ENCODE results near the gene AZGP1.
"Not testable (repeated sequence)": the region's sequence is repeated elsewhere in the genome, so short reads cannot be mapped to it uniquely, and the experiment has no call there.

AZGP1 gene

GRCh38 chr7:99996755-99997544, 21.1 kb upstream of the AZGP1 start:
- DNase-seq: no peak

DNA sequence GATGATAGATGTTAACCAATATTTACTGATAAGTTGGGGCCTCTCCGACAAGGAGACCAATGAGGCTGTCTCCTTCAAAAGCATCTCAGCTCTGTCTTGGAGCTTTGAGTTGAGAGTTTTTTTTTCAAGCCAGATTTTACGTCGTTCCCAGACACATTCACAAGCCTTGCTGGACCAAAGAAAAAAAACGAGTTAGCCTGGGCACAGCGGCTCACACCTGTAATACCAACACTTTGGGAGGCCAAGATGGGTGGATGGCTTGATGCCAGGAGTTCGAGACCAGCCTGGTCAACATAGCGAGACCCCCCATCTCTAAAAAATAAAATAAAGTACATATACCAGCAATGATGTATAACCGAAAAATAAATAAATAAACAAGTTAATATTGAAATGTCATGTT, 19.0 kb upstream of the AZGP1 start:
- DNase-seq: no peak

DNA sequence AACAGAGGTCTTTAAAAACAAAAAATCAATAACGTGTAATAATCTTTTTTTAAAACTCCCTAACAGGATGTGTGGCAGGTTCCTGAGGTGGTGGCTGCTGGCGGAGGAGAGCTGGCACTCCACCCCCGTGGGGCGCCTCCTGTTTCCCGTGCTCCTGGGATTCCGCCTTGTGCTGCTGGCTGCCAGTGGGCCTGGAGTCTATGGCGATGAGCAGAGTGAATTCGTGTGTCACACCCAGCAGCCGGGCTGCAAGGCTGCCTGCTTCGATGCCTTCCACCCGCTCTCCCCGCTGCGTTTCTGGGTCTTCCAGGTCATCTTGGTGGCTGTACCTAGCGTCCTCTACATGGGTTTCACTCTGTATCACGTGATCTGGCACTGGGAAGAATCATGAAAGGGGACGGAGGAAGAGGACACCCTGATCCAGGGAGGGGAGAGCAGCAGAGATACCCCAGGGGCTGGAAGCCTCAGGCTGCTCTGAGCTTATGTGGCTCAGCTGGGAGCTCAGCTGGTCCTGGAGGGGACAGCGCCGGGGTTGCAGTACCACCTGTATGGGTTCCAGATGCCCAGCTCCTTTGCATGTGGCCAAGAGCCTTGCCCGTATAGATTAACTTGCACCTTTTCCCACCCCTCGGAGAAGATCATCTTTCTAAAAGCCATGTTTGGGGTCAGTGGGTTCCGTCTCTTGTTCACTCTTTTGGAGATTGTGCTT, 16.7 kb upstream of the AZGP1 start:
- no peak for DNase-seq

DNA sequence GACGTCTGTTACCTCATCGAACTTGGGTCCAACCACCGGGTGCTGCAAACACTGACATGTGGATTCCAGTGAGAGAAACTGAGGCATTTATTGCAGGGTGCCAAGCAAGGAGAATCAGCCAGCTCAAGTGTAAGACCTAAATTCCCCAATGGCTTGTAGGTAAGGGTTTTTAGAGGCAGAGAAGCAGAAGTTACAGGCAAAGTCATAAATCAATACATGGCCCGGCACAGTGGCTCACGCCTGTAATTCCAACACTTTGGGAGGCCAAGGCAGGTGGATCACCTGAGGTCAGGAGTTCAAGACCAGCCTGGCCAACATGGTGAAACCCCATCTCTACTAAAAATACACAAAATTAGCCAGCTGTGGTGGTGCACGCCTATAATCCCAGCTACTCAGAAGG, 15.7 kb upstream of the AZGP1 start:
- DNase-seq: not testable (repeated sequence)

GRCh38 chr7:99990460-99990852, 14.6 kb upstream of the AZGP1 start:
- no peak for DNase-seq

DNA sequence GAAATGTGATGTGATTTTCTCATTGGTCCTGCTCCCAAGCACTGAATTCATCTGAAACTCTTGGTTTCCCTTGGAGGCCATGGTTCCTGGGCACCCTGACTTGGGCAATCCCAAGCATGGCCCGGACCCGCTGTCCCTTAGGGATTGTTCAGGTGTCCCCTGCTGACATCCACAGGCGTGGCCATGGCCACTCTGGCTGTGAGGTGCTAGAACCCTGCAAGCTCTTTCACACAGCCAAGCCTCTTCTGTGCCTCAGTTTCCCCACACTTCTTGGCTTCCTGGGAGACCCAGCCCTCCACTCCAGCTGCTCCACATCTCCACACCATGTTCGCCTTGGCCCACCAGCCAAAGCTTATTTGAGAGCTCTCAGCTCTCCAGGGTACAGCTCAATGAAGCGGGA, 12.0 kb upstream of the AZGP1 start:
- DNase-seq: no peak

- not testable (repeated sequence) for DNase-seq
Observed at GRCh38 chr7:99987306-99987705, 11.5 kb upstream of the AZGP1 start.

GRCh38 chr7:99984593-99984992, 8.8 kb upstream of the AZGP1 start:
- DNase-seq: no peak

DNA sequence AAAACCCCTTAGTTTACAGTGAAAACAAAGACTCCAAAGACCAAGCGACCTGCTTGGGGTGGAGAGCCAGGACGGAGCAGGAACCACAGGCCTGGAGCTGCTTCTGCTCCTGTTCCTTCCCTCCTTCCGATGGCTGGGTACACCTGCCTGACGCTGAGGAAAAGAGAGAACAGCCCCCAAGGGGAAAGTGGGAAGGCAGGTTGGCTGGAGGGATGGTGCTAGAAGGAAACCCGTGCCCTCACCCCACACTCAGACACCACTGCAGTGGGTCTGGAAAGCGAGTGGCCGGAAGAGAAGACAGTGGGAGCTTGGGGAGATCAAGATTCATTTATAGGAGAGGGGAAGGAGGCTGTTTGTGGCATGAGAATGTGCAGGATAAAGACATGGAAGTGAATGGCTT, 5.2 kb upstream of the AZGP1 start:
- DNase-seq: not testable (repeated sequence)

DNA sequence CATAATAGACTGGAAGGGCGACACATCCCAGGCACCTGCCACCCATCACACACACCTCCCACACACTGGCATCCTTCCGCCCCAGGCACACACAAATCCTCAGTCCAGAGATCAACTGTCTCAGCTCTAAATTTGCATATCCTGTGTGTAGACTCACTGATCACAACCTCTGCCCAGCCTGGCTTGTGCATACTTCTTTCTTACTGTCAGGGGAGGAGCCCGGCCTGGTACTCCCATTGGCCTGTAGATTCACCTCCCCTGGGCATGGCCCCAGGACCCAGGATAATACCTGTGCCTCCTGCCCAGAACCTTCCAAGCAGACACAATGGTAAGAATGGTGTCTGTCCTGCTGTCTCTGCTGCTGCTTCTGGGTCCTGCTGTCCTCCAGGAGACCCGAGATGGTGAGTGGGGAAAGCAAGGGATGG, 4.6 kb upstream of the AZGP1 start:
- not testable (repeated sequence) for DNase-seq

DNA sequence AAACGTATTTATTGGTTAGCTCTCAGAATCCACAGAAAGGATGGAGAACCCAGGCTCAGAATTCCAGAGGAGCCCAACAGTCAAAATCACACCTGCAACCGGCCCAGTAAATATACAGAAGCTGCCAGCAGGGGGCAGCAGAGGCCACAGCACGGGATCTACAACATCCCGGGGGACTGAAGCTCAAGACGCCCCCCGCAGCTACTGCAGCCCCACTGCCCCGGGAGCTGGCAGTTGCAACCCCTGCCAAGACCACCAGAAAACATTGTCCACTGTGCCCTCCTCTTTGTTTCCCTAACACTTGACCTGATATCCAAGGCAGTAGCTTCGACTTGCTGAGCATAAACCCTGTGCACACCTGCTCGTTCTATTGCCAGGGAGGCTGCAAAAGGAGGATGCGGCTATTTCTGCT, 4.0 kb upstream of the AZGP1 start:
- DNase-seq: not testable (repeated sequence)

DNA sequence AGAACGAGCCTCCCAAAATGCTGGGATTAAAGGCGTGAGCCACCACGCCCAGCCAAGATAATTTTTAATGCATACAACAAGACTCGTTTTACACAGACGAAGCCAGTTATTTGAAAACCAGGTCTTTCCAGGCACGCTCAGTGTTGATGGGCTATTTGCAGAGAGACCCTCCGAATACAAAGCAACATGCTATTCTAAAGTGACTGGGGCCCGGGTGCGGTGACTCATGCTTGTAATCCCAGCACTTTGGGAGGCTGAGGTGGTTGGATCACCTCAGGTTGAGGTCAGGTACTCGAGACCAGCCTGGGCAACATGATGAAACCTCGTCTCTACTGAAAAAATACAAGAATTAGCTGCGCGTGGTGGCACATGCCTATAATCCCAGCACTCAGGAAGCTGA, 795 bp upstream of the AZGP1 start:
- DNase-seq: no peak

DNA sequence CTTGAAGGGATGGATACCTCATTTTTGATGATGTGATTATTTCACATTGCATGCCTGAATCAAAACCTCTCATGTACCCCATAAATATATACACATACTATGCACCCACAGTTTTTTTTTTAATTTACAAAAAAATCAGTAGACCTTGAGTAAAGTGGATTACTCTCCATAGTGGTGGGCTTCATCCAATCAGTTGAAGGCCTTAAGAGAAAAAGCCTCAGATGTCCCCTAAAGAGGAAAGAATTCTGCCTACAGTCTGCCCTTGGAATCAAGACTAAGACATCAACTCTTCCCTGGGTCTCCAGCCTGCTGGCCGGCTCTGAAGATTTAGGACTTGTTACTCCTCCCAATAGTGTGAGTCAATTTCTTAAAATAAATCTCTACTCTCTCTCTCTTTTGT, 1.1 kb downstream of the AZGP1 start:
- no peak for DNase-seq

- DNase-seq: not testable (repeated sequence)
Observed at GRCh38 chr7:99973817-99974216, 2.0 kb downstream of the AZGP1 start.

GRCh38 chr7:99971242-99971641, 4.6 kb downstream of the AZGP1 start:
- no peak for DNase-seq

DNA sequence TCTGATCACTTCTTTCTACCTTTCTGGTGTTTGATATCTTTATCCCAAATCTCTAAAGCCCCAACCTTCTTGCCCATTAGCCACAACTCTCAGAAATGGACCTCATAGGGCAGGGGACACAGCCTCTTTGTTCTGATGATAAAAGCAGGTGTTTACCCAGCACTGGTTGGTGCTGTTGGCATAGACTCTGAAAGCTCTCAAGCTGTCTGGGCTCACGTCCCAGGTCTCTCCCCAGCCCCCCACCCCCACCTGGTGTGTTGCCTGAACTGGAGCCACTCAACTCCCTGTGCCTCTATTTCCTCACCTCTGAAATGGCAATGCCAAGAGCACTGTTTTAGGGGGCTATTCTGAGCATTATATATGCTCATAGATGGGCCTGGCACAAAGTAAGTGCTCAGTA, 6.0 kb downstream of the AZGP1 start:
- DNase-seq: not testable (repeated sequence)

DNA sequence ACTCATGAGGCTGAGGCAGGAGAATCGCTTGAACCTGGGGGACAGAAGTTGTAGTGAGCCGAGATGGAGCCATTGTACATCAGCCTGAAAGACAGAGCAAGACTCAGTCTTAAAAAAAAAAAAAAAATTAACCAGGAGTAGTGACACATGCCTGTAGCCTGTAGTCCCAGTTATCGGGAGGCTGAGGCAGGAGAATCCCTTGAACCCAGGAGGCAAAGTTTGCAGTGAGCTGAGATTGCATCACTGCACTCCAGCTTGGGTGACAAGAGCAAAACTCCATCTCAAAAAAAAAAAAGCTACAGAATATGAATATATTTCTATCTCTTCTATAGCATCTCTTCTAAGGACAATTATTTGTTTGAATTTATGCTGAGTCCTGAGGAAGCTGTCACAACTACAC, 6.5 kb downstream of the AZGP1 start:
- no peak for DNase-seq

DNA sequence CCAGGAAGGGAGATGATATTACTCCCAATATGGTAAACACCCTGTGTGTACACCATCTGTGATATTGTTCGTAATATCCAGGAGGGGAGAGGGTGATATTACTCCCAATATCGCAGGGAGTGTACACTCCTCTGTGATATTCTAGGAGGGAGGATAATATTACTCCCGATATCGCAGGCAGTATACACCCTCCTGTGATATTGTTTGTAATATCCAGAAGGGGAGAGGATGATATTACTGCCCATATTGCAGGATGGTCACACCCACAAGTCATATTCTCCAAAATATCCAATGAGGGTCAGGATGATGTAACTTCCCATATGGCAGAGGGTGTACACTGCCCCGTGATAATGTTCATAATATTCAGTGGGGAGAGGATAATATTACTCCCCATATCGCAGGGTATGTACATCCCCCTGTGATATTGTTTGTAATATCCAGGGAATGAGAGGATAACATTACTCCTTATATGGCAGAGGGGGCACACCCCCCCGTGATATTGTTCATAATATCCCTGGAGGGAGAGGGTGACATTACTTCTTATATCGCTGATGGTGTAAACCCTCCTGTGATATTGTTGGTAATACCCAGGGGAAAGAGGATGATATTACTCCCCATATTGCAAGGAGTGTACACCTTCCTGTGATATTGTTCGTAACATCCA, 17.1 kb downstream of the AZGP1 start:
- DNase-seq: no peak

DNA sequence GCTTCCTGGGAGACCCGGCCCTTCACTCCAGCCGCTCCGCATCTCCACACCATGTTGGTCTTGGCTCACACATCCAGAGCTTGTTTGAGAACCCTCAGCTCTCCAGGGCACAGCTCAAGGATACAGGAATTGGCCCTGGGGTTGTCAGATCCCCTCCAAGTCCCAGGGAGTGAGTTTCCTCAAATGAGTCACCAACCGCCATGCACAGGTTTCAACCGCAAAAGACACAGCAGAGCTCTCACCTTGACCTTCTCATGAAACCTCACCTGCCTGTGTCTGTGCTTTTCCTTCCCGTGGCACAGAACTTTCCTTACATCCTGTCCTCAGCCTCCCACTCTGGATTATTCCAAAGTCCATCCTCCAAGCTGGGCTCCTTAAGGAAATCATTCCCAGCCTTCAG, 20.6 kb downstream of the AZGP1 start:
- DNase-seq: no peak

DNA sequence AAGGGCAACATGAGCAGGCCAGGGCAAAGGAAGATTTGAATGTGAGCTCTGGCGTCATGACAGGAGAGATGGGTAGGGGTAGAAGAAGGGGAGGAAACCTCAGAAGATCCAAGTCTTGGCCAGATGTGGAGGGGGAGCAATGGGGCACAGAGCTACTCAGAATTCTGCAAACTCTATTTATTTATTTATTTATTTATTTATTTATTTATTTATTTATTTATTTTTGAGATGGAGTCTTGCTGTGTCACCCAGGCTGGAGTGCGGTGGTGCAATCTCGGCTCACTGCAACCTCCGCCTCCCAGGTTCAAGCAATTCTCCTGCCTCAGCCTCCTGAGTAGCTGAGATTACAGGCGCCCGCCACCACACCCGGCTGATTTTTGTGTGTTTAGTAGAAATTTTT, 21.2 kb downstream of the AZGP1 start:
- DNase-seq: not testable (repeated sequence)

DNA sequence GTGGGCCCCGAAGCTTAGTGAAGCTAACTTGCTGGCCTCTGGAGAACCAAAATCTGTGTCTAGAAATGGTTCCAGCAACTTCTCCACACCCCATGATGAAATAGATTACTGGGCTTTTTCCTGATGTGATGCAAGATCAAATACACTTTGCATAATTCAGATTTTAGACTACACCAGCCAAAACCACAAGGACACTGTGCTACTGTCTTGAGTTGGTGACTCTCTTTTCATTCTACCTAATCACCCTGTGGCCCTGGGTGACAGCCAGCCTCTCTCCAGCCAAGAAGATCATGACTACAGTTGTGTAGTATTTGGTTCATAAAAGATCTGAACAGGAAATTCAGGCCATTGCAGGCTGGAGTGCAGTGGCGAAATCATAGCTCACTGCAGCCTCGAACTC, 22.2 kb downstream of the AZGP1 start:
- no peak for DNase-seq

- DNase-seq: not testable (repeated sequence)
Observed at GRCh38 chr7:99952649-99953048, 23.2 kb downstream of the AZGP1 start.

GRCh38 chr7:99950819-99951218, 25.0 kb downstream of the AZGP1 start:
- not testable (repeated sequence) for DNase-seq
